ENCODE results near the gene ALMS1.

The ALMS1 gene

DNA sequence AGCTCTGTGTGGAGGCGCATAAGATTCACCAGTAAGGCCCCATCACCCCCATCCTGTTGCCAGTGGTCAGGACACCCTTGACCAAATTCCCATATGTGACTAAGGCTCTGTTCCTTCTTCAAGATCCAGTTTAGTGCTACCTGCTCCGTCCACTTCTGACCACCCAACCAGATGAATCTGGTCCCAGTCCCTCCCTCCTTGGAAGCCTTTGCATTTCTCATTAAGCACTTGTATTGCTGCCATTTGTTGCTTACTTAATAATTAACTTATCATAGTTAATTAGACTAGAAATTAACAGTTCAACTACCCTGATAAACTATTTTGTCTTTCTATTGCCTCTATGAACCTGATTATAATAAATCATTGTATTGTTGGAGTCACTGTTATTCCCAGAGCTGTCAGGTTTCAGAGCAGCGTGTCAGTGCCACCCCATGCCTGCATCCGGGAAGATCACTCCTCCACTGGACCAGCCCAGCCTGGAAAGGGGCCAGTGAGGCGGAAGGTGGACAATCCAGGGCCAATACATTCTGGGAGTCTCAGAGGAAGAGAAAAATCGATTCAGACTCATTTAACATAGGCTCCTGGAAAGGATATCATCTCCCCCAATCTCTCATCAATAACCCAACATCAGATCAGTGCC lies 266.1 kb downstream of the ALMS1 start:
- in situ Hi-C loops (cut with MboI; ENCODE audit: low sequenced_read_pairs, unreplicated experiment): no loop called here
- no peak for TF ChIP-seq CTCF (IDR thresholded peaks at IDR 0.05; ENCODE audit: borderline replicate concordance, control extremely low read depth, extremely low read depth, insufficient read depth, missing control alignments)
- DNase-seq (ENCODE audit: low spot score): no peak

- in situ Hi-C loops (cut with MboI; ENCODE audit: low sequenced_read_pairs, unreplicated experiment): no loop called here
- no peak for DNase-seq (ENCODE audit: low spot score)
- TF ChIP-seq CTCF (IDR thresholded peaks at IDR 0.05; ENCODE audit: borderline replicate concordance, control extremely low read depth, extremely low read depth, insufficient read depth, missing control alignments): no peak
Observed at GRCh38 chr2:73652348-73652747, 266.7 kb downstream of the ALMS1 start.

DNA sequence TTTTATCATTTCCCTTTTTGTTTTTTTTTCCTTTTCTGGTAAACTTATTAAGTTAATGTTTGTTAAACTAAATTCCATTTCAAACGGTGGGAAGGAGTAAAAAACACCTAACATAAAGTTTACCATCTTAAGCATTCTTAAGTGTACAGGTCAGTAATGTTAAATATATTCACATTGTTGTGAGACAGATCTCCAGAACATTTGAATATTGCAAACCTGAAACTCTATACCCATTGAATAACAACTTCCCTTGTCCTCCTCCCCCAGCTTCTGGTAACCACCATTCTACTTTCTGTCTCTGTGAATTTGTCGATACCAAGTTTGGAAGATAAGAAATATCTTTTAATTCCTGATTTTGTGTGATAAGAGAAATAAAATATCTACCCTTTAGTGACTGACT lies 268.5 kb downstream of the ALMS1 start:
- TF ChIP-seq CTCF (IDR thresholded peaks at IDR 0.05; ENCODE audit: borderline replicate concordance, control extremely low read depth, extremely low read depth, insufficient read depth, missing control alignments): no peak
- no peak for DNase-seq (ENCODE audit: low spot score)
- in situ Hi-C loops (cut with MboI; ENCODE audit: low sequenced_read_pairs, unreplicated experiment): no loop called here
